Sigmoid colon (tissue), 7 donors: ENCODE results near the gene OSBPL5. TPM values are rescaled to one million over a fixed set of nuclear protein-coding genes. Genes with fewer than 3 reads are reported as not detected.

Experiments
- DNase-seq: peaks from one replicate; pipeline ENCODE4 v3.0.0-alpha.2; 2019
- H3K27ac ChIP-seq, 4 donors: fragments of 200-600 bp; sonication (generic); one replicate each; pipeline ENCODE4 v1.5.1; 2016 to 2019; ENCODE audit warnings: mild to moderate bottlenecking in 1 of 4
- H3K27me3 ChIP-seq, 3 donors: fragments of 200-600 bp; sonication (generic); one replicate each; pipeline ENCODE4 v1.5.1; 2019; ENCODE audit warnings: mild to moderate bottlenecking in 1 of 3
- H3K36me3 ChIP-seq, 4 donors: fragments of 200-600 bp; sonication (generic); one replicate each; pipeline ENCODE4 v1.5.1; 2016 to 2019
- H3K4me1 ChIP-seq, 4 donors: fragments of 200-600 bp; sonication (generic); one replicate each; pipeline ENCODE4 v1.5.1; 2017 to 2019
- H3K4me3 ChIP-seq, 4 donors: fragments of 200-600 bp; sonication (generic); one replicate each; pipeline ENCODE4 v1.5.1; 2017 to 2019; ENCODE audit warnings: mild to moderate bottlenecking in 2 of 4, moderate library complexity in 1 of 4
- H3K9me3 ChIP-seq, 4 donors: fragments of 200-600 bp in 3 of 4; sonication (generic) in 3 of 4; one replicate each; pipeline versions ENCODE4 v1.5.1 to v1.6.1; 2013 to 2019
- EP300 ChIP-seq, 4 donors: sonication (generic); formaldehyde crosslinking; IDR thresholded peaks; one replicate each; pipeline ENCODE4 v1.6.1; 2017; ENCODE audit warnings: antibody characterized with exemption in 4 of 4
- POLR2A ChIP-seq, 2 donors: fragments of 450-650 bp; IDR thresholded peaks; one replicate each; pipeline ENCODE4 v1.6.1; 2016; ENCODE audit warnings: antibody characterized with exemption in 2 of 2, mild to moderate bottlenecking in 2 of 2, moderate library complexity in 2 of 2
- POLR2AphosphoS5 ChIP-seq, 4 donors: sonication (generic); formaldehyde crosslinking; IDR thresholded peaks; one replicate each; pipeline ENCODE4 v1.6.1; 2017; ENCODE audit warnings: antibody characterized with exemption in 4 of 4
- WGBS, 2 donors: extraction: QIAGEN DNeasy Blood & Tissue Kit; methylation state at CpG; one replicate each; pipeline ENCODE4 v1.1.7; 2013; 5-methylcytosine and 5-hydroxymethylcytosine counted together
- intact Hi-C: fragments of 100-400 bp; cut with DNase I; formaldehyde crosslinking; loops from one replicate; pipeline ENCODE4 v1.15.1; 2023
- polyA plus RNA-seq, 3 donors: library from polyadenylated mRNA; stranded (reverse); fragments of 200-250 nt; gene quantifications; one replicate each; pipeline ENCODE4 v1.2.3, GENCODE V29; 2013
- total RNA-seq, 4 donors: library from RNA; depleted of rRNA; stranded (reverse); fragments of >200 nt; gene quantifications; one replicate each; pipeline ENCODE4 v1.1.0, GENCODE V29; 2016
- TF ChIP-seq, protein P1 (sequence below), 4 experiments: fragments of 450-650 bp in 3 of 4; fragments of 200-600 bp in 1 of 4; IDR thresholded peaks; one replicate each; pipeline ENCODE4 v1.5.1; 2016 to 2019; ENCODE audit warnings: antibody characterized with exemption in 4 of 4, mild to moderate bottlenecking in 3 of 4, moderate library complexity in 2 of 4
- donor health status: healthy with polysubstance abuse.
- donor health status: Bipolar disorder and iron deficiency.
- donor health status: healthy.

Gene OSBPL5
- total and polyA plus RNA-seq, 7 donors, result 16.6 to 69.2 (median 29.8) TPM

- H3K27ac ChIP-seq, result no peak overlapping the region
- no peak overlapping the region for H3K4me3 ChIP-seq
- H3K4me1 ChIP-seq, result no peaks in the 10 kb centered on the region
- H3K36me3 ChIP-seq, result peaks cover 8 to 54% (median 25%) of the 10 kb centered on the region in 4 donors
- H3K27me3 ChIP-seq, result no peaks in the 10 kb centered on the region
- DNase-seq, result peak; percentile 62
- TF ChIP-seq, protein P1, sequence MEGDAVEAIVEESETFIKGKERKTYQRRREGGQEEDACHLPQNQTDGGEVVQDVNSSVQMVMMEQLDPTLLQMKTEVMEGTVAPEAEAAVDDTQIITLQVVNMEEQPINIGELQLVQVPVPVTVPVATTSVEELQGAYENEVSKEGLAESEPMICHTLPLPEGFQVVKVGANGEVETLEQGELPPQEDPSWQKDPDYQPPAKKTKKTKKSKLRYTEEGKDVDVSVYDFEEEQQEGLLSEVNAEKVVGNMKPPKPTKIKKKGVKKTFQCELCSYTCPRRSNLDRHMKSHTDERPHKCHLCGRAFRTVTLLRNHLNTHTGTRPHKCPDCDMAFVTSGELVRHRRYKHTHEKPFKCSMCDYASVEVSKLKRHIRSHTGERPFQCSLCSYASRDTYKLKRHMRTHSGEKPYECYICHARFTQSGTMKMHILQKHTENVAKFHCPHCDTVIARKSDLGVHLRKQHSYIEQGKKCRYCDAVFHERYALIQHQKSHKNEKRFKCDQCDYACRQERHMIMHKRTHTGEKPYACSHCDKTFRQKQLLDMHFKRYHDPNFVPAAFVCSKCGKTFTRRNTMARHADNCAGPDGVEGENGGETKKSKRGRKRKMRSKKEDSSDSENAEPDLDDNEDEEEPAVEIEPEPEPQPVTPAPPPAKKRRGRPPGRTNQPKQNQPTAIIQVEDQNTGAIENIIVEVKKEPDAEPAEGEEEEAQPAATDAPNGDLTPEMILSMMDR (IDR thresholded peaks at IDR 0.05), result no peak
- TF ChIP-seq EP300 (IDR thresholded peaks at IDR 0.05) (no peak), POLR2A (IDR thresholded peaks at IDR 0.05) (no peak), POLR2AphosphoS5 (IDR thresholded peaks at IDR 0.05) (no peak)
- intact Hi-C loops, result no loop called here
- no peaks in the 10 kb centered on the region for H3K9me3 ChIP-seq
- WGBS, 2 donors, result 87 to 89% methylated on average over 21 of the region's 21 CpGs
Observed at GRCh38 chr11:3107608-3108182, 57.4 kb downstream of the OSBPL5 start.

DNA sequence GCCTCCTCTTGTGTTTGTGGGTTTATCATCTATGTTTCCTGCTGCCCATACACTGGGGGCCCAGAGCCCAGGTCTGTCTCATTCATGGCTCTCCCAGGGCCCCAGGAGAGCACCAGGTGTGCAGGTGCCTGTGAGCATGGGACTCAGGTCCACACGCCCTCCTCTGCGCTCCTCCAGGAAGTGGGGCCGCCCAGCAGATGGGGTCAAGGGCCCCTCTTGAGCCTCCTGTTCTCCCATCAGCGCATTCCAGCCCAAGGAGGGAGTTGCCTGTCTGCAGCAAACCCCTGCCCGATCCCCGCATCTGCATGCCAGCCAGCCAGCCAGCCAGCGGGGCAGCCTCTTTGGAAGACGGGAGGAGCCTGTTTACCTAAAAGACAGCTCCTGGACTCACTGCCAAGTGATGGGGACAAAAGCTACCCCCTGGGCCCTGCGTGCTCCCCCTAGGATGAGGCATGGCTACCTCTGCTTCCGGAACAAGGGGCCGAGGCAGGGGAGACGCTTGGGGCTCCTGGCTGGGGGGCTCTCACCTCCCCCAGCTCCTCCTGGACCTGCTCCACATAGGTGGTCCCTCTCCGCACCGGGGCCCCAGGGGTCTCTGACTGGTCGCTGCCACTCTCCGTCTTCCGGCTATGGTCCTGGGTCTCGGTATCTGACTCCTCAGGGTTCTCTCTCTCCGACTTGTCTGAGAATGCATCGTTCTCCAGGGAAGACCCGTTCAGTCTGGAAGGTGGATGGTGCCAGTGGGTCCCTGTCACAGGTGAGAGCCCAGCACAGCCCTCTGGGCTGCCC is 58.2 kb downstream of the OSBPL5 start:
- Histone ChIP-seq H3K27ac (no peak overlapping the region), H3K36me3 (peaks cover 8 to 58% (median 27%) of the 10 kb centered on the region in 4 donors), H3K4me1 (no peaks in the 10 kb centered on the region), H3K4me3 (no peak overlapping the region), H3K27me3 (no peaks in the 10 kb centered on the region), H3K9me3 (no peaks in the 10 kb centered on the region)
- peak; percentile 63 for DNase-seq
- no peak for TF ChIP-seq POLR2A (IDR thresholded peaks at IDR 0.05)
- TF ChIP-seq, protein P1 (IDR thresholded peaks at IDR 0.05), result no peak
- no peak for TF ChIP-seq EP300 (IDR thresholded peaks at IDR 0.05)
- TF ChIP-seq POLR2AphosphoS5 (IDR thresholded peaks at IDR 0.05), result no peak
- intact Hi-C loops, result no loop called here
- WGBS, 2 donors, result 88 to 89% methylated on average over 21 of the region's 21 CpGs

GRCh38 chr11:3105791-3106735 is 59.0 kb downstream of the OSBPL5 start:
- TF ChIP-seq POLR2A (IDR thresholded peaks at IDR 0.05) (no peak), POLR2AphosphoS5 (IDR thresholded peaks at IDR 0.05) (no peak), EP300 (IDR thresholded peaks at IDR 0.05) (no peak)
- TF ChIP-seq, protein P1 (IDR thresholded peaks at IDR 0.05), result no peak
- DNase-seq, result peak; percentile 54
- WGBS, 2 donors, result 91 to 94% methylated on average over 41 of the region's 41 CpGs
- peaks cover 8 to 66% (median 30%) of the 10 kb centered on the region in 4 donors for H3K36me3 ChIP-seq
- H3K27me3 ChIP-seq, result no peaks in the 10 kb centered on the region
- no peak overlapping the region for H3K4me3 ChIP-seq
- no peaks in the 10 kb centered on the region for H3K9me3 ChIP-seq
- H3K4me1 ChIP-seq, result no peaks in the 10 kb centered on the region
- no peak overlapping the region for H3K27ac ChIP-seq
- intact Hi-C loops, result no loop called here

- DNase-seq, result peak; percentile 63
- Histone ChIP-seq H3K4me3 (no peak overlapping the region), H3K9me3 (no peaks in the 10 kb centered on the region), H3K36me3 (peaks cover 8 to 72% (median 30%) of the 10 kb centered on the region in 4 donors), H3K27ac (no peak overlapping the region), H3K4me1 (no peaks in the 10 kb centered on the region), H3K27me3 (no peaks in the 10 kb centered on the region)
- no peak for TF ChIP-seq EP300 (IDR thresholded peaks at IDR 0.05)
- TF ChIP-seq POLR2AphosphoS5 (IDR thresholded peaks at IDR 0.05), result no peak
- TF ChIP-seq, protein P1 (IDR thresholded peaks at IDR 0.05), result no peak
- TF ChIP-seq POLR2A (IDR thresholded peaks at IDR 0.05), result no peak
- intact Hi-C loops, result no loop called here
- WGBS, 2 donors, result 94 to 95% methylated on average over 23 of the region's 23 CpGs
Observed at GRCh38 chr11:3104961-3105790, 59.9 kb downstream of the OSBPL5 start.
